Stimulated activated naive CD8-positive, alpha-beta T cell treated with anti-CD3 and anti-CD28 coated beads, Interleukin-15, Interleukin-2, amounts not matched to agents 100 ng/mL and 50 ng/mL, for 24 hours (primary cell): ENCODE data around the gene LKAAEAR1.
"Not testable (repeated sequence)": the region's sequence is repeated elsewhere in the genome, so short reads cannot be mapped to it uniquely, and the experiment has no call there.

Experiments
- H3K27ac Mint-ChIP-seq: one replicate; pipeline ENCODE4 v1.8.0; 2021; ENCODE audit warnings: mild to moderate bottlenecking, mixed read lengths
- H3K27me3 Mint-ChIP-seq: one replicate; pipeline ENCODE4 v1.8.0; 2021; ENCODE audit warnings: mixed read lengths
- H3K36me3 Mint-ChIP-seq: one replicate; pipeline ENCODE4 v1.8.0; 2021; ENCODE audit warnings: low read depth, mixed read lengths
- H3K4me1 Mint-ChIP-seq: one replicate; pipeline ENCODE4 v1.8.0; 2021; ENCODE audit warnings: low read depth, mixed read lengths
- H3K4me3 Mint-ChIP-seq: one replicate; pipeline ENCODE4 v1.8.0; 2021; ENCODE audit warnings: mild to moderate bottlenecking, mixed read lengths
- H3K9me3 Mint-ChIP-seq: one replicate; pipeline ENCODE4 v1.8.0; 2021; ENCODE audit warnings: mixed read lengths

LKAAEAR1 gene

DNA sequence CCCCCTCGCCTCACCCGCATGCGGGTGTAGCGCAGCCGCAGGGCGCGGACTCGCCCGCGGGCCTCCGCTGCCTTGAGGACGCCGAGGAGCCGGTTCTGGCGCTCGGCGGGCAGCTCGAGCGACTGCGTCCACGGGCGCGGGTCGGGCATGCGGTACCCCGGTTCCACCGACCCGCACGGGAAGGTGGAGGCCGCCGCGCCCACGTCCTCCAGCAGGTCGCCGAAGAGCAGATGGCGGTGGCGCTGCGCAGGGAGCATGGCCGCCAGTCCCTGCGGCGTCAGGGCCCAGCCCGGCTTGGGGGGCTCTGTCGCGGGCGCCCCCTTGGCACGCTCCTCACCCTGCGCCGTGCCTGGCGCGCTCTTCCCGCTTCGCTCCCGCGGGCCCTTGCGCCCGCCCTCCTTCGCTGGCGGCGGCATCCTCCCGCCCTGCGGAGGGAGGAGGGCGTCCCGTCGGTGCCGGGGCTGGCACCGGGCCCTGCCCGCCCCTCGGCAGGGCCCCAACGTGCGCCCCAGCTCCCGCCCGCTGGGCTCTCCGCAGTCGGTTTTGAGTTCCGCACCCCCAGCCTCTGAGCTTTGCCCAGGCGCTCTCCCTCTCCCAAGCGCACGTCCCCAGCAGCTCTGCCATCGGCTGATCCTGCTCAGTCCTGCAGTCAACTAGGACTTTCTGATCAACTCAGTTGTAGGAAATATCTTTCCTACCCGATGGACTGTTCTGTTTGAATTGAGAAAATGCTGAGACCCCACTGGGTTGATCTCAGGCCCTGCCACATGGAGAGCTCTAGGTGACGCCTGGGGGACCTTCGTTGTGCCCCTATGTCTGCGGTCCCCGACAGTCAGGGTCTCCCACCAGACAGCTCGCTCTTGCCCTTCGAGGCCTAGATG lies at the start of gene LKAAEAR1:
Gene LKAAEAR1 (minus strand): TSS at position 595 of the 881 bp plus-strand sequence. CDS start 179 bp downstream, at position 416.
- Mint-ChIP-seq H3K9me3 (peaks cover 3% of the 10 kb centered on the region), H3K27me3 (peaks cover 14% of the 10 kb centered on the region), H3K36me3 (no peaks in the 10 kb centered on the region), H3K4me1 (peaks cover 27% of the 10 kb centered on the region), H3K27ac (peak within 1 kb of the TSS; percentile 36), H3K4me3 (peak within 1 kb of the TSS; percentile 82)

DNA sequence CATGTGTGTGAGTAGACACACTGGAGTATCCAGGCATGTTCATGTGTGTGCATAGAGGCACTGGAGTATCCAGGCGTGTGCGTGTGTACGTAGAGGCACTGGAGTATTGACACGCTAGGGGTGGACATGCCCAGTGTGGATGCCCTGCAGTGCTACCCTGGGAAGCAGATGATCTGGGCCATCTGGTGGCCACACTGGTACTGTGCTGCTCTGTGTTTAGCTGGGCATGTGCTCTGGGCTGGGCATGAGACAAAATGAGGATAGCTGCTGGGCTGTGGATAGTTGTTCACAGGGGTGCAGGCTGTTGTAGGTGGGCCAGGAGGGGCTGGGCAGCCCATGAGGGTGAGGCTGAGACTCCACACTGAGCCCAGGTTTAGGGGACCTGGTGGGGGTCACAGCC lies 47.2 kb upstream of the LKAAEAR1 start:
- Mint-ChIP-seq H3K9me3 (no peaks in the 10 kb centered on the region), H3K27me3 (peaks cover 11% of the 10 kb centered on the region), H3K4me3 (no peak overlapping the region), H3K4me1 (no peaks in the 10 kb centered on the region), H3K36me3 (no peaks in the 10 kb centered on the region), H3K27ac (no peak overlapping the region)

- no peaks in the 10 kb centered on the region for H3K4me1 Mint-ChIP-seq
- peaks cover 11% of the 10 kb centered on the region for H3K27me3 Mint-ChIP-seq
- H3K4me3 Mint-ChIP-seq, result no peak overlapping the region
- H3K36me3 Mint-ChIP-seq, result no peaks in the 10 kb centered on the region
- H3K27ac Mint-ChIP-seq, result no peak overlapping the region
- no peaks in the 10 kb centered on the region for H3K9me3 Mint-ChIP-seq
Observed at GRCh38 chr20:64130876-64131275, 46.7 kb upstream of the LKAAEAR1 start.

DNA sequence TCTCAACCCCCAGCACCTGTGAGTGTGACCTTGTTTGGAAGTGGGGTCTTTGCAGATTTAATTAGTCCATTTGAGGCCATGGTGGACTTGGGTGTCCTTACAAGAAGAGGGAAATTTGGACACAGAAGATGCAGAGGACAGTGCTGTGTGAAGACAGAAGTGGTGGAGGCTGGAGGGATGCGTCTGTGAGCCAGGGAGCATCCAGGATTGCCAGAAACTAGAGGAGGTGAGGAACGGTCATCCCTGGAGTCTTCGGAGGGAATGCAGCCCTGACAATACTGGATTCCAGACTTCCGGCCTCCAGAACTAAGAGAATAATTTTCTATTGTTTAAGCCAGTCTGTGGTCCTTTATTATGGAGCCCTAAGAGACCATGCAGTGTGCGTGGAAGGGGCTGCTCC lies 46.1 kb upstream of the LKAAEAR1 start:
- no peaks in the 10 kb centered on the region for H3K36me3 Mint-ChIP-seq
- peaks cover 11% of the 10 kb centered on the region for H3K27me3 Mint-ChIP-seq

DNA sequence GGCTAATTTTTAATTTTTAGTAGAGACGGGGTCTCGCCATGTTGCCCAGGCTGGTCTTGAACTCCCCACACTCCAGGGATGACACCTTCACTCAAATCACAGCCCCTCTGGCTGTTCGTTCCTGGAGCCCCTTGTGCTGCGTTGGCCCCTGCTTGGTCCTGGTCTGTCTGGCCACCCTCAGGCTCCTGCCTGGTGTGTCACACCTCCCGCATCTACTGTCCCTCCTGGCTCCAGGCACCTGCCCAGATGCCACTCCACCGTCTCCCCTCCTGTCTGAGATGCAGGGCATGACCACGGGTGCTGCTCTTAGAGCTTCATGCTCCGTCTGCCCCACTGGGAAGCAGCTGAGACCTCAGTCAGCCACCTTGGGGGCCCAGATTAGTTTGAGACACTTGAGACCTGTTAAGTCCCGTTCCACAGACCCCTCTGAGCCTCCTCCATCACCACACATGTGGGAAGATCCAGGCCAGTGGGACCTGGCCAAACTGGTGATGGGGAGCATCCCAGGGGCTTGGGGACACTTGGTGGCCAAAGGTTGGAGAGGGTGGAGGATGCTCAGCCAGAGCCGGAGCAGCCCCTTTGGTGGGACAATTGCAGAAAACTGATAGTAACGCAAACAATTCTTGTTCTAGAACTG lies 45.1 kb upstream of the LKAAEAR1 start:
- H3K36me3 Mint-ChIP-seq, result no peaks in the 10 kb centered on the region
- H3K27ac Mint-ChIP-seq, result no peak overlapping the region
- no peaks in the 10 kb centered on the region for H3K9me3 Mint-ChIP-seq
- no peaks in the 10 kb centered on the region for H3K4me1 Mint-ChIP-seq
- peaks cover 14% of the 10 kb centered on the region for H3K27me3 Mint-ChIP-seq
- no peak overlapping the region for H3K4me3 Mint-ChIP-seq

More for the DNA sequence above, 46.1 kb upstream of the LKAAEAR1 start:
- no peak overlapping the region for H3K27ac Mint-ChIP-seq
- H3K4me3 Mint-ChIP-seq, result no peak overlapping the region
- no peaks in the 10 kb centered on the region for H3K9me3 Mint-ChIP-seq
- H3K4me1 Mint-ChIP-seq, result no peaks in the 10 kb centered on the region

DNA sequence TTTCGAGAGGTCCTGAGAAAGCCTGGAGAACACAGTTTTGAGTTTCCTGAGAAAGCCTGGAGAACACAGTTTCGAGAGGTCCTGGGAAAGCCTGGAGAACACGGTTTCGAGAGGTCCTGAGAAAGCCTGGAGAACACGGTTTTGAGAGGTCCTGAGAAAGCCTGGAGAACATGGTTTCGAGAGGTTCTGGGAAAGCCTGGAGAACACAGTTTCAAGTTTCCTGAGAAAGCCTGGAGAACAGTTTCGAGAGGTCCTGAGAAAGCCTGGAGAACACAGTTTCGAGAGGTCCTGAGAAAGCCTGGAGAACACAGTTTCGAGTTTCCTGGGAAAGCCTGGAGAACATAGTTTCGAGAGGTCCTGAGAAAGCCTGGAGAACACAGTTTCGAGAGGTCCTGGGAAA lies 39.3 kb upstream of the LKAAEAR1 start:
- not testable (repeated sequence) for H3K36me3 Mint-ChIP-seq, H3K4me1 Mint-ChIP-seq, H3K4me3 Mint-ChIP-seq, H3K27ac Mint-ChIP-seq, H3K9me3 Mint-ChIP-seq
- peaks cover 21% of the 10 kb centered on the region for H3K27me3 Mint-ChIP-seq

GRCh38 chr20:64122927-64123326 lies 38.7 kb upstream of the LKAAEAR1 start:
- peaks cover 18% of the 10 kb centered on the region for H3K27me3 Mint-ChIP-seq
- H3K4me3 Mint-ChIP-seq, H3K27ac Mint-ChIP-seq, H3K4me1 Mint-ChIP-seq, H3K9me3 Mint-ChIP-seq, H3K36me3 Mint-ChIP-seq: not testable (repeated sequence)

DNA sequence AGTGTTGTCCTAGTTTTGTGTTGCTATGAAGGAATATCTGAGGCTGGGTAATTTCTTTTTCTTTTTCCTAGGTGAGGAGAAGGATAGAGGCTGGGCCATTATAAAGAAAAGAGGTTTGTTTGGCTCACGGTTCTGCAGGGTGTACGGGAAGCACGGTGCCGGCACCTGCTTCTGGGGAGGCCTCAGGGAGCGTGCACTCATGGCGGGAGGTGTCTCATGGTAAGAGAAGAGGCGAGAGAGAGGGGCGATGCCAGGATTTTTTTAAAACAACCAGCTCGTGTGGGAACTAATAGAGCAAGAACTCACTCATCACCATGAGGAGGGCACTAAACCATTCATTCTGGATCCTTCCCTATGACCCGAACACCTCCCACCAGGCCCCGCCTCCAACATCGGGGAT lies 37.4 kb upstream of the LKAAEAR1 start:
- H3K4me3 Mint-ChIP-seq, result no peak overlapping the region
- H3K9me3 Mint-ChIP-seq, result no peaks in the 10 kb centered on the region
- H3K27ac Mint-ChIP-seq, result no peak overlapping the region
- H3K36me3 Mint-ChIP-seq, result no peaks in the 10 kb centered on the region
- peaks cover 18% of the 10 kb centered on the region for H3K27me3 Mint-ChIP-seq
- H3K4me1 Mint-ChIP-seq, result peaks cover 8% of the 10 kb centered on the region

- peaks cover 8% of the 10 kb centered on the region for H3K4me1 Mint-ChIP-seq
- H3K4me3 Mint-ChIP-seq, result peak overlapping the region; percentile 54
- H3K36me3 Mint-ChIP-seq, result no peaks in the 10 kb centered on the region
- peaks cover 18% of the 10 kb centered on the region for H3K27me3 Mint-ChIP-seq
- no peaks in the 10 kb centered on the region for H3K9me3 Mint-ChIP-seq
- H3K27ac Mint-ChIP-seq, result no peak overlapping the region
Observed at GRCh38 chr20:64119681-64120341, 35.6 kb upstream of the LKAAEAR1 start.

- Mint-ChIP-seq H3K27me3 (peaks cover 15% of the 10 kb centered on the region), H3K4me1 (peaks cover 8% of the 10 kb centered on the region), H3K4me3 (no peak overlapping the region), H3K27ac (no peak overlapping the region), H3K9me3 (no peaks in the 10 kb centered on the region), H3K36me3 (no peaks in the 10 kb centered on the region)
Observed at GRCh38 chr20:64119301-64119680, 35.1 kb upstream of the LKAAEAR1 start.

- H3K4me3 Mint-ChIP-seq, H3K4me1 Mint-ChIP-seq, H3K36me3 Mint-ChIP-seq, H3K27ac Mint-ChIP-seq, H3K27me3 Mint-ChIP-seq, H3K9me3 Mint-ChIP-seq: not testable (repeated sequence)
Observed at GRCh38 chr20:64117432-64117777, 33.2 kb upstream of the LKAAEAR1 start.

DNA sequence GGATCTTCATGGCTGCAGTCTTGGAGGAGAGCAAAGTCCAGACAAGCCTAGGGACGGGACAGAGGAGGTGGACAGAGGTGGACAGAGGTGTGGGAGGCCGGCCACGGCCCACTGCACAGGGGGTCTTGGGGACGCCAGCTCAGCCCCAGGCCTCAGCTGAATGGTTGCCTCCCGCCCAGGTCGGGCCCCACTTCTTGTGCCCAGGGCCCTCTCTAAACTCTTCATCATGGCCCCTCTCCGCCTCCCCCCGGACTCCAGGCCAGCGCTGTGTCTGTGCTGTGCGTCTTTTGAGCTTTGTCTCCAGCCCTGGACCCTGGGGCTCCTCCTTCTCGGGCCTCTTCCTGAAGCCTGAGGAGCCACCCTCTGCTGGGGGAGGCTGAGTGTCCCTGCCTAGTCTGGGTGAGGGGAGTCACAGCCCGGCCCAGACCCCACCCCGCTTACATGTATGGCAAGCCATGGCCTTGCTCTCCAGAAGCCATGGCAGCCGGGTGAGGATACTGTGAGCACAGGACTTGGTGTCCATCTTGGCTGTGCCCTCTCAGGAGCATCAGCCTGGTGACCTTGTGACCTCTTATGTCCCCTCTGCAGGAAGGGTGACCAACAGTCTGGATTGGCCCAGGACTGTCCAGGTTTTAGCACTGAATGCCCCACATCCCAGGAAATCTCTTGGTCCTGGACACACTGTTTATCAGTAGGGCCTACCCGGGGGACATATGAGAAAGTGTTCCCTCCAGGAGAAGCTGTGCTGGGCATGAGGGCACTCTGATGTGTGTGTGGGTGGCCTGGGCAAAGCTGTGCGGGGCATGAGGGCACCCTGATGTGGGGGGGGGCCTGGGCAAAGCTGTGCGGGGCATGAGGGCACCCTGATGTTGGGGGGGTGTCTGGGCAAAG lies 32.6 kb upstream of the LKAAEAR1 start:
- peaks cover 4% of the 10 kb centered on the region for H3K27me3 Mint-ChIP-seq
- no peak overlapping the region for H3K27ac Mint-ChIP-seq
- no peaks in the 10 kb centered on the region for H3K36me3 Mint-ChIP-seq
- no peak overlapping the region for H3K4me3 Mint-ChIP-seq
- H3K4me1 Mint-ChIP-seq, result peaks cover 8% of the 10 kb centered on the region
- no peaks in the 10 kb centered on the region for H3K9me3 Mint-ChIP-seq

DNA sequence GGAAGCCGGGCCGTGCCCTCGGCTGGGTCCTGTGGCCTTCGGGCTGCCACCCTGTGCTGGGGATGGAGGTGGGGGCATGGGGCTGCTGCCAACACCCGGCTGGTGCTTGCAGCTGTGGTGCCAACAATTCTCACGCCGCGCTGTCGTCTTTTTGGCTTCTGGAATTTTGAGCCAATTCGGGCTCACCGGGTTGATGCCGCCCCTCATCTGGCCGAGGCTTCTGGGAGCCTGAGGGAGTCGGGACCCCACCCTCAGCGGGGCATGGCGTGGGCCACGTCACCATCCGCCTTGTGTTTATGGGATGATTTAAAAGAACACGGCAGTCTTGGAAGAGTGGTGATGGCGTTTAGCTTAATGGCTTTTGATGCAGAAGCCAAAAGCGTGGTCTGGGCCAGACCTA lies 31.8 kb upstream of the LKAAEAR1 start:
- Mint-ChIP-seq H3K4me1 (peaks cover 8% of the 10 kb centered on the region), H3K27ac (no peak overlapping the region), H3K36me3 (no peaks in the 10 kb centered on the region), H3K9me3 (no peaks in the 10 kb centered on the region), H3K4me3 (no peak overlapping the region), H3K27me3 (no peaks in the 10 kb centered on the region)

DNA sequence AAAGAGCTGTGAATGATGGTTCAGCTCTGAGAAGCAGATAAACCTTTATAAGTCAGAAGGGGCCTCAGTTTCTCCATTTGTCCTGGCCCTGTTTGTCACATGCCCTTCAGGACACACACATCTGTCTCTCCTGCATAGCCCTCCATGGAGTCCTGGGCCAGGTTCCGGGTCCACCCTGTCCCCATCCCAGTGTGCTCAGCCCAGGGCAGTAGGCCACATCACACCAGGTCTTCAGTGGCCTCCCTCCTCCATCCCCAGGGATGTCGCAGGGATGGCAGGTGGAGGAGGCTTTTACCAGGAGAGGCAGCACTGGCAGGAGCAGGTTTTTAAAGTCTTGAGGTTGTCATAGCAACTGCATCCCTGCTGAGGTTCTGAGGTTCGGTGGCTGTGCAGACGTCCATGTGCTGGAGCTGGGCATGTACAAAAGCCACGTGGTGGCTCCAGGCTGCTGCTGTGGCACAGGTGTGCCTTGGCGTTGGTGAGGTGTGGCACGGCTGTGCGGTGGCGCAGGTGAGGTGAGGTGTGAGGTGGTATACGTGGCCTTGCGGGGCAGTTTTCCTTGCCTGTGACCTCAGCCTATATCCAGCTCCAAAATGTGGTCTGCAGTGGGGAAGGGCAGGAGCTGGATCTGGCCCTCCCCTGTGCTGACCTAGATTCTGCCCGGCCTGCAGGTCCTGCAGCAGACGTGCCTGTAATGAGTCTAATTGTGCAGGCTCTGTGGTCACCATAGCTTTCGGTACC lies 31.1 kb upstream of the LKAAEAR1 start:
- H3K9me3 Mint-ChIP-seq, result no peaks in the 10 kb centered on the region
- H3K4me1 Mint-ChIP-seq, result peaks cover 5% of the 10 kb centered on the region
- H3K27ac Mint-ChIP-seq, result no peak overlapping the region
- no peaks in the 10 kb centered on the region for H3K36me3 Mint-ChIP-seq
- H3K4me3 Mint-ChIP-seq, result no peak overlapping the region
- no peaks in the 10 kb centered on the region for H3K27me3 Mint-ChIP-seq
